Muscle of back (tissue), 13 donors: ENCODE results near the gene HS3ST5. TPM values are rescaled to one million over a fixed set of nuclear protein-coding genes. Genes with fewer than 3 reads are reported as not detected.

ENCODE experiments used
- DNase-seq, 3 donors: peaks; one replicate each; pipeline versions ENCODE4 v3.0.0 to v3.0.0-alpha.2; 2013
- long read RNA-seq, 9 donors: transcript quantifications; one replicate each; lab custom pipeline, GENCODE V29; 2026
- polyA plus RNA-seq, 10 donors: library from polyadenylated mRNA; unstranded; fragments of 120-200 nt; gene quantifications; one replicate each; pipeline ENCODE4 v1.2.1, GENCODE V29; 2013; ENCODE audit not compliant: insufficient read length in 10 of 10

The HS3ST5 gene, protein sequence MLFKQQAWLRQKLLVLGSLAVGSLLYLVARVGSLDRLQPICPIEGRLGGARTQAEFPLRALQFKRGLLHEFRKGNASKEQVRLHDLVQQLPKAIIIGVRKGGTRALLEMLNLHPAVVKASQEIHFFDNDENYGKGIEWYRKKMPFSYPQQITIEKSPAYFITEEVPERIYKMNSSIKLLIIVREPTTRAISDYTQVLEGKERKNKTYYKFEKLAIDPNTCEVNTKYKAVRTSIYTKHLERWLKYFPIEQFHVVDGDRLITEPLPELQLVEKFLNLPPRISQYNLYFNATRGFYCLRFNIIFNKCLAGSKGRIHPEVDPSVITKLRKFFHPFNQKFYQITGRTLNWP
- 1 to 10 TPM in 6 of 10 donors, under 1 TPM in 4; 0.29 to 1.7 (median 1.2) TPM for polyA plus RNA-seq
- long read RNA-seq, donor 1: 0 reads
- long read RNA-seq, donor 2, partial matches to known transcripts: 5 of 5 reads
- long read RNA-seq, donor 2, other reads (novel, unspliced or antisense): 0 of 5 reads
- long read RNA-seq, donor 3: 0 reads
- long read RNA-seq, donor 4: 0 reads
- long read RNA-seq, donor 5: 0 reads
- long read RNA-seq, donor 6: 0 reads
- long read RNA-seq, donor 7: 0 reads
- long read RNA-seq, donor 8: 0 reads
- long read RNA-seq, donor 9: 0 reads

DNA sequence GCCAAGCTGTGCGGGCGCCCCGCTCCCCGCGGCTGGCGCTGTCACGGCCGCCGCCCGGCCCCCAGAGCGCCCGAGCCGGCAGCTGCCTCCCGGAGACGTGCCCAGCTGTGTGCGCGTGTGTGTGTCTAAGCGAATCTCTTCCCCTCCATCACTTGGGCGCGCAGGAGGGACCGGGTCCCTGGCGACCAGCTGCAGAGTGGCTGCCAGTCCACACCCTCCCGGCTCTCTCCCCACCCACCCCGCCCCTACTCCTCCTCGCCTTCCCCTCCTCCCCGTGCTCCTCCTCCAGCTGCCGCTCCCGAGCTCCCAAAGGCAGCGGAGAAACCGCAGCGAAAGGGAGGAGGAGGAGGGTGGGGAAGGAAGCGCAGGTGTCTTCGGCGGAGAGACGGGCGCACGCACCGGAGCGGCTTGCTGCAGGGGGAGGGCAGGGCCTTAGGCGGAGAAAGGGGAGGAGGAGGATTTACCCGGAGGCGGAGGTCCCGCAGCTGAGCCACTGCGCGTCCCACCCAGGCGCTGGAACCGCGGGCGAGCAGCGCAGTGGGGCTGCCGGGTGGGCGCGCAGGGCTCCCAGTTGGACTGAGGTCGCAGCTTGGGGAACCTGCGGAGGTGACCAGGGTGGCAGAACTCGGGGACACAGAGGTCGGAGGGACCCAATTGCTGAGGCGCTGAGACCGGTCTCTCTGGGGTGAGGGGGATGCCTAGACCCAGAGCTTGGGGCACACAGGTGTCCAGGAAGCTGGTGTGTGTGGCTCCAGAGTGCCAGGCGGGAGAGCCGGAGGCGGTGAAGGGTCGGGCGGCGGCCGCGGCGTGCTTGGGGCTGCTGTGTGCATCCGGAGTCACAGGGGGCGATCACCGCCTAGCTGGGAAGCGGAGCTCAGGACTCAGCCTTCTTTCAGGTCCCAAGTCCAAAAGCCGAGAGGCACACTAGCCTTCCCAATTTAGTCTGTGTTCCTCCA, at the start of gene HS3ST5:
Gene HS3ST5, minus strand, starts transcription at position 198 of the 956 bp plus-strand sequence. CDS start 280,178 bp downstream, outside the sequence.
- peak; percentile 16 to 83 (median 55) for DNase-seq

DNA sequence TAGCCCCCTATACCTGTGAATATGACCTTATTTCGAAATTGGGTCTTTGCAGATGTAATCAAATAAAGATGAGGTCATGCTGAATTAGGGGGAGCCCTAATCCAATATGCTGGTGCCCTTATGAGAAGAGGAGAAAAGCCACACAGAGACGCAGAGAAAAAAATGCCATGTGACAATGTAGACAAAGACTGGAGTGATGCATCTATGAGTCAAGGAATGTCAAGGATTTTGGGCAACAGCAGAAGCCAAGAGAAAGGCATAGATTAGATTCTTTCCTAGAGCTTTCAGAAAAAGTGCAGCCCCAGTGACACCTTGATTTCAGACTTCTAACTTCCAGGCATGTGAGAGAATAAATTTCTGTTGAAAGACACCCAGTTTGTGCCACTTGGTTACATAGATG, 47.4 kb upstream of the HS3ST5 start:
- no peak for DNase-seq

DNA sequence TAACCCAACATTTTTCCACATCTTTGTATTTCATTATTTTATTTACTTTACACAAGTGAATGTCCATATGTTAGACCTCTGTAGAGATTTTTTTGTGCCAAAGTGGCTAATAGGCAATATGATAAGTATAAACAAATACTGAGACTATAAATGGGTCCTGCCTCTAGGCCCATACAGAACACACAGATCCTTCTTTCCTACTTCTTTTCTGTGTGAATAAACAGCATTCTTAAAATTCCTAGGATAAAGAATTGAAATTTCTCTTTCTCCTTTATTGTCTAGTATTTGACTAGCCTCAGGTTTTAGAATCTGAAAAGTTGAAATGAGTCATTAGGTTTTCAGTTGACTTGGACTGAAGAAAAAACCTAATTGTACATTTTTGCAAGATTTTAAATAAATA, 46.3 kb upstream of the HS3ST5 start:
- no peak for DNase-seq

DNA sequence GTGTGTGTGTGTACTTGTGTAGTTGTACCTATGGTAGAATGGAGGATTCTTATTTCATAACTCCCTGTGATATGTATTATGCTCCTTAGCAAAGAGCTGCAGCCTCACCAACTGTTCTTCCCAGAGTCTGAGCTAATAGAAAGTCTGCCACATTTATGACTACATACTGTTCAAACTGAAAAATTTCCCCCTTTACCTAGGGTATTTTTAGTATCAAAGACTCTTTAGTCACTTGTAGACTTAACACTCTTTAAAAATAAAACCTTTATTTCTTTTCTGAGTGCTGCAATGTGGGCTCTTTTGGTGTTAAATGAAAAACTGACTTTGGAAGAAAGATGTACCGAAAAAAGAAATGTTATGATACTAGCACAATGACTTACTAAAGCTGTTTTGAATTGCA, 39.6 kb upstream of the HS3ST5 start:
- no peak for DNase-seq

DNA sequence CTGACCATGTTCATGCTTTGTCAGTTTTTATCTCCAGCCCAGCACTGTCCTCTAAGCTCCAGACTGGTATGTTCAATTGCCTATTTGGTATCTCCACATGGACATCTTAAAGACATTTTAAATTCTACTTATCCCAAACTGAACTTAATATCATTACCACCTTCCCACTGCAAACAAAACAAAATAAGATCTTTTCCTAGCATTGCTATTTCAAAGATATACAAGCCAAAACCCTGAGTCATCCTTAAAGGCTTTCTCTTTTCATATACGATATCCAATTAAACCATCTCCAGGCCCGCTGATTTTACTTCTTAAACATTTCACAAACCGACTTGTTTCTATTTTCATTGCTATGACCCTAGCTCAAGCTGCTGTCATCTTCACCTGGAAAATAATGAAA, 35.1 kb upstream of the HS3ST5 start:
- DNase-seq: no peak

DNA sequence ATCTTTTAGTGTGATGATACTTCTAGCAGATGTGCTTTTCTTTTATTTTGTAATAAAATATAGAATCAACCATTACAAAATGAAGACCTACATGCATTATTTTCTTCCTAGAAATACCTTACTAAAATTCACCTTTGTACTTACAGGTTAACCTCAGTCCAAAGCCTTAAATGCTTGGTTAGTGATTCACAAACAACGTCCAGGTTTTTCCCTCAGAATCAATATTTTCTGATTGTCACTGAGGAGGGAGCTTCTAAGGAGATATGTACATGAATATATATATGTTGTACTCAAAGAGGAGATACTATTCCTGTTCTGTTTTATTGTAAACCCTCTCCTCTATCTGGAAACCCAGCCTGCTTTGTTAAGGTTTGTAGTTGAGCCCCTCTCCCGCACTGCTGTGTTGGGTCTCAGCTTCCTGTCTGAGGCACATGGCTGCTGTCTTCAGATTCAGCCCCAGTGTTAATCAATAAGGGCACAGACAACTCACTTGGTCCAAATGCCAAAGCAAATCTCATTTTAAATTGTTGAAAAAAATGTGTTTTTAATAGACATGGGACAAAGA, 33.9 kb upstream of the HS3ST5 start:
- no peak for DNase-seq

DNA sequence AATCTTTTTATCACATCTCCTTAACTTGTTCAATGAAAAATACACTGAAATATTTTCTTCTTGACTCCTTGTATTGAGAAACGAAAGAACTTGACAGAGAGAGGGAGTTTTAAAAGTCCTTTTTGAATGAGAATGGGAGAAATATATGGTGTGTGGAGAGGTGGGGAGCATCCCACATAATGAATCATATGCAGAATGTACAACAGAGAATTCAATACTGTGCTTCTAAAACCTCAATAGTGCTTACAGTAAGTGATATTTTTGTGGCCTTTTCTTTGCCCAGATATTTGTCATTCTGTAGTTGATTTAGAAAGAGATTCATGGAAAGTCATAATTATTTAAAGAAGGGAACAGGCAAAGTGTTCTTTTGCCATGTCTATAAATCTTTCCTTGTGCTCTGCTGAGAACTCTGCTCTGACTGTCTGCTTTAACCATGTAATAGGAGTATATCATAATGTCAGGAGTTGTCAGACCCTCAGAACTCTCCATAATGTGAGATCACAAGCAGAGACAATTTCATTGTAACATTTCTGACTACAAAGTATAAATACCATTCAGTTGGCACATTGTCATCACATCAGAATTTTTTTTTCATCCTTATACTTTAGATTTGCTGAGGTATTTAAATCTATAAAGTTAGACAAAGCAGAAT, 32.8 kb upstream of the HS3ST5 start:
- peak in 2 of 3 donors; percentile 2 to 18 for DNase-seq

DNA sequence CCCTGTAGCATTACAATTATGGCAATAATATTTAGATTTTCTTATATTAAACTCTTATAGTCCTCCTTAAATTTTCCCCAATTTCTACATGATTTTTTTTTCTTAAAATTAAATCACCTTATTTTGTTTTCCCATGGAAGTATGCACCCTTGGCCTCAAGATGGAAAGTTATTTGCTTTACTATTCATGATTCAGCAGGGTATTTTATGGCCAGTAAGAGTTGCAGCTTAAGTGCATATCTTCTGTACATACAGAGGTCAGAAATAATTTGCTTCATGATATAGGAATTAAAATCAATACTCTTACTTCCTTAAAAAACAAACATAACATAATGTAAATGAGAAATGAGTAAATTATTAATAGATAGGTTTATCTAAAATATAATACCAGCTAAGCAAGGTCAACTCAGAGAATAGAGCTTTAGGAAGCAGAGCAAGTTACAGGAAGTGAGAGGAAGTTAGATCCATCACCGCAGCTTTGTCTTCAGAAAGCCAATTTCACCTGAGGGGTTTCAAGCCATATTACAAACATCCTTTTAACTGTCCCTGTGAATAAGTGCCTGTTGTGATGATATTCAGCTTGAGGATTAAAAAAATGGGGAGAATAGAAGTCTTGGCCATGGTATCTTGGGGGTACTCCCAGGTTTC, 24.6 kb upstream of the HS3ST5 start:
- no peak for DNase-seq

DNA sequence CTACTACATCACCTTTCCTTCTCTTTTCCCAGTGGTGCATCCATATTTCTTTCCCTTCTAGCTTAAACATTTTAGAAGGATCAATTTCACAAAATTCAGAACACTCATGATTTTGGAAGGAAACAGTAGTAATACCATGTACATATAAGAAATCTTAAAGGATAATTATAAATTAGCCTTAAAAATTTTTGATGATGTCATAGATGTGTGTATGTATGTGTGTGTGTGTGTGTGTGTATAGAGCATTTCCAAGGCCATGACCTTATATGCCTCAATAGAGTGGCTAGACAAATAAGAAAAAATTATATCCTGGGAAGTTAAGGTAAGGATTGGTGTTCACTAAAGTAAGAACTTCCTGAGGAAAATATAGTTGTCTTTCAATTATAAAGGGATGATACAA, 24.1 kb upstream of the HS3ST5 start:
- DNase-seq: no peak

DNA sequence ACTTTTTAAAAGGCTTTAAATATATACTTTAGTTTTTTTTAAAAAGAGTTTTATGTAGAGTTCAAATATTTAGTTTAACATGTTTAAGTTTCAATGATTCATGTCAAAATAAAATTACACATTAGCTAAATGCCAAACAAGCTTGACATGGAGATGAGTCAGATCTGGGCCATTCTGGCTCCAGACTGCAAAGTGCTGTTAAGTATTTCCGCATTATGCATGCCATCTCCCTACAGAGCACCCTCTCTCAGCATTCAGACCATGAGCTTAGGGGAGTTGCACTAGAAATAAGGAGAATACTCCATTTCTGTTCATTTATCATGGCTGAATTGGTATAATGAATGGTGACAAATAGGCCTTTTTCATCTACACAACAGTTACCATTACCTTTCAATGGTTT, 21.5 kb upstream of the HS3ST5 start:
- DNase-seq: no peak

DNA sequence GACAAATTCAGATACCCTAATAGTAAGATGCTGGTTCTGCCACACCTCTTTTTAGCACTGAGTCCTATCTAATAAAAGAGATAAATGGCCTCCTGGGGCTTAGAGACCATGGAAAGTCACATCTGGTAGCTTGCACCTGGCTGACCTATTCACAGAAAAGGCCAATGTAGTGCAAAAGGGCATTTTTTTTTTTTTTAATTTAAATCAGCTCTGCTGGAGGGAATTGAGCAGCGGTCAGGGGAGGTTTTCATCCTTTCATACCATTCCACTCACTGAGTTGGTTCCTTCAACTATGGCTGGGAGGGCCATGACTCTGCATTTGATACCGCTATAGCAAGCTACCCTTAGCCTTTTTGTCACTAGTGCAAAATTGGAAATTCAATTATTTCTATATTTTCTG, 20.1 kb upstream of the HS3ST5 start:
- no peak for DNase-seq

DNA sequence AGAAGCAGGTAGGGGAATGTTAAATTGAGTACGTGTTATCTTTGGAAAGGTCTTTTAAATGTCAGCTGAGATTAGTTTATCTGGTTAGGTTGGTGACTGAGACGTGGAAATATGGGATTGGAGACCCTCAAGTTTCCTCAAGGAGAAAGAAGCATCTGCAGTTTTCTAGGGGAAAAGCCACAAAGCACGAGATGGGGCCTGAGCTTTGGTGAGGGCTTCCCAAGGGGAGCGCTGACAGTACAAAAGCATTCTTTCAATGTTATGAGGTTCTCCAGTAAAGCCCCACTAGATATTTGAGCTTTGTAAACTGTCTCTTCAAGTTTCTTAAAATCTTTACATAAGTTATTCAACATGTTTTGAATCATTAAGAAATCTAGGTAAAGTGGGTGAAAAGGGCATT, 19.6 kb upstream of the HS3ST5 start:
- no peak for DNase-seq

DNA sequence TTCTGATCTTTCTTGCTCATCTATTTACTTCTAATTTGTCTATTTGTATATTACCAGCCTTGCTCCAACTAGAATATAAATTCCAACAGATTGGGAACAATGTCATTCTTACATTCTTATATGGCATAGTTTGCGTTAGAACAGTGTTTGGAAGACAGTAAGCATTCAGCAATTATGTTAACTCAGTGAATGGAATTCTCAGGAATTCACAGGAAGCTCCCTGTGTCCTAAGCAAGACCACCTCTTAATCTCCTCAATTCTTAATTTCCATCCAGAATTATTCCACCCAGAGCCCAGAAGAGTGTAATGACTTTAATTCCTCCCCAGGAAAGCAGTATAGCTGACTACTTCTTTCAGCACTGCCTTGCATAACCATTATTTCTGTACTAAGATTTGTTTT, 18.2 kb upstream of the HS3ST5 start:
- no peak for DNase-seq

DNA sequence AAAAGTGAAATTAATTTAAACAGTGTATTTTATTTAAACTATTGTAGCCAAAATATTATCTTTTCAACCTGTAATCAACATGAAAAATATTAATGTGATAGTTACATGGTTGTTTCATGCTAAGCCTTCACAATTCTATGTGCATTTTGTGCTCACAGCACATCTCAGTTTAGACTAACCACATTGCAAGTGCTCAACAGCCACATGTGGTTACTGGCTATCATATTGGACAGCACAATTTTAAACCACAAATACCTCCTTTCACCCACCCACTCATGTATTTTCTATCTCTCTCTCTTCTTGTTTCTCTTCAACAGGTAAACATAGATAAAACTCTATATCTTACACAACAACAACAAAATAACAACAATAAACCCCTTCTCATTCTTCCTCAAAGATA, 12.5 kb upstream of the HS3ST5 start:
- DNase-seq: no peak

DNA sequence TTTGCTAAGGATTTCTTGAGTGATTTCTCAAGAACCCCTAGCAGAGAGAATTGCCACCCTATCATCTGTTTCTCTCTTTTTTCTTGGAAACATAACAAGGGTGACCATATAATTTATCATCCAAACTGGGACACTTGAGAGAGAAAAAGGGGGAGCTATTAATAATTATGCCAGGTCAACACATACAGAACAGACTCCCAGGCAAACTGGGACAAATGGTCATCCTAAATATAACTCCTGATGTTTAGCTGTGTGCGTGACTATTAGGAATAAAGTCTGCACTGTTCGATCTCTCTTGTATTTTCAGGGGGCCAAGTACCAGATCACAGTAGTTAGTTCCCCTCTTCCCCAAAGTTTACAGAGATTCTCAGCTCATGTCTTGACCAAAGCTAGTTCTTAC, 11.7 kb upstream of the HS3ST5 start:
- DNase-seq: no peak

DNA sequence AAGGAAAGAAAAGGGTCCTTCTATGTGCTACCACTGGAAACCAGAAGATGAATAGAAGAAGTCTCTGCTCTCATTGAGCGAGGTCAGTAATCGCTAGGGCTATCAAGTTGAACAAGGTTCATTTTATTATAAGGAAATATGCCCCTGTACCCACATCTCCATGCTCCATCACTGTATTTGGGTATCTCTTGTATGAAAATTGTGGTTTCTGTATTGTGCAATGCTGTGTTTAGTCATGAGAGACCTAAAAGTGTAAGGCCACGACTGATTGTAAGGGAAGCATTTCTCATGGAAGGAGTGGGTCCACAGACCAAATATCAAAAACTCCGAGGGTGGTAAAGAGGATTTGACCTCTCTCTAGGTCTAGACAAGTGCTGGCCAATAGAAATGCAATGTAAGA, 3.6 kb upstream of the HS3ST5 start:
- DNase-seq: no peak

DNA sequence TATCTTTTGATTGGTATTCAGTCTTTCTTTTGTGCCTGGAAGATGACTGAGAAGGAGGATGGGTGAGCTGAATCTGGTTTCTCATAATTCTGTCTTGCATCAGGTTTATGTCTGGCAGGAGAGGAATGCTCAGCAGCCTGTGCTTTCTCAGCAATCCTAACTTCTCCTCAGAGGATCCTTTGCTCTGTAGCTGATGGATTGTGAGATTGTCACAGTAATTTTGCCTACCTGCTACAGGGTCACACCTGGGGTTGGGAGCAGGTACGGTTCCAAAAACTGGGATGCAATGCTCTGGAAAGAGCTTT, 2.1 kb upstream of the HS3ST5 start:
- DNase-seq: no peak

DNA sequence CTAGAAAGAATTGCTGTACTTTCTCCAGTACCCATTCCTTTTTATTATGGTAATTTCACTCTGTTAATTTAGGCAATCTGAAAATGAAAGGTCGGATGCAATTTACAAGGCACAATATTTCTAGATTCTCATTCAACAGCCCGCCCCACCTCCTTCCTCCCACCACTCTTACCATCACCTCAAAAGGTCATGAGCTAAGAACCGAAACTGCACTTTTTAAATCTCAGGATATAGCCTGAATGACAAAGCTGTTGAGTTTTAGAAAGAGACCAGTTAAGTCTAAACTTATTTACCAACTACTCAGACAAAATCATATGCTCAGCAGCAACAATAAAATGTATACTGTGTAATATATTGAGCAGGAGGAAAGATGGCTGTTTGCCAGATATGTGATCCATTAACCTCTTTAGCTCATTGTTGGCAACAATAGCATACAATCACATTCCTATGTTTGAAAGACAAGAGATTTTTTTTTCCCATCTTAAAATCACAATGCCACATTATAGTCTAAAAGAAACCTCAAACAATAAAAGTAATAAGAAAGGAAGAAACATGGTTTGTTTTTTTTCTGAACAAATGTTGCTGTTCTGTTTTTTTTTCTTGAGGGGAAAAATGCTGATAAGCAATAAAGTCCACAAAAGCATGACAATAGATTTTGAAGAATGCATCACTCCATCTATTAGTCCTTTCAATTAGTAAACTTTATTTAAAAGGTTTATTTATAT, 1.6 kb upstream of the HS3ST5 start:
- DNase-seq: peak in 1 of 3 donors; percentile 11

DNA sequence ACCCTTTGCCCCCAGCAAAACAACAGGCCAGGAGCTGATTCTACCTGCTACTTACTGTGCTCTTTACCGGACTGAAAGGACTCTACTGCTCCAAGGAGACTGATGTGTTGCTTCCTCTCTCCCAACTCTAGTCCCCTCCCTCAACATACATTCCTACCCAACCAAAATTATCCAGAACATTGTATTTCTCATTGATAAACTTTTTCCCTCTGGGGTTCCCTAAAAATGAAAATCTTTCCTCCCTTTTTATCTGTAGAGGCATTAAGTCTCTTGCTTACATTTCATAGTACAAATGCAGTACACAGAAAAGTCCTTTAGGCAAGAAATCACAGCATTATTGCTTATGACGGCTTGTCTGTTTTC, 940 bp upstream of the HS3ST5 start:
- DNase-seq: no peak

DNA sequence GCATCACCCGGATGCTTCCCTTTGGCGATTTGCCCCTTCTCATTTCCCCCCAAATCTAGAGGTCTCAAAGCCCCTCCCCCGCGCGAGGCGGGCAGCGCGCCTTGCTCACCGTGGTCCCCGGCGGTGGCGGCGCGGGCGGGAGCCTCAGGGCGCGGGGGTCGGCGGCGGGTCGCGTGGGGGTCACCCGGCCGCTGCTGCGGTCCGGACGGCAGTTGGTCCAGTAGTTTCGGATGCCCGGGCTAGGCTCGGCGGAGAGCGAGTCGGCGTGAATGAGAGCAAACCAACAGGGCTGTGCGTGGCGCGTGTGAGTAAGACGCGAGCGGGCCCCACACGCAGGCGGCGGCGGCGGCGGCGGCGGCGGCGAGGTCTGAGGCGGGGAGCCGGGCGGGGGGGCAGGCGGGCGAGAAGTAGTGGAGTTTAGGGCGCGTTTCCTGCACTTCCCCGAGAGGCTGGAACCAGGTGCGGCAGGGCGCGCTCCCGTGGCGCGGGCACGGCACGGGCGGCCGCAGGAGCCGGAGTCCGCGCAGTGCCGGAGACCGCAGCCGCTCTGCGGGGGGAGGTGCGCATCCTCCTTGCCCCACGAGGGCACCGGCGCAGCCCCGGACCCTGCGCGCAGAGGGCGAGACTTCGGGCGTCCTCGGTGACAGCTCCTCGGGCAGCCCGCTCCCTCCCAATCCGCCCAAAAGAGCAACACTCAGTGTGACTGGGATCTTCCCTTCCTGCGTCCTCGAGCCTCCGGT, 567 bp downstream of the HS3ST5 start:
- DNase-seq: peak in 2 of 3 donors; percentile 18 to 69
